Activated CD8-positive, alpha-beta T cell treated with anti-CD3 and anti-CD28 coated beads for 36 hours (primary cell): ENCODE measurements around the gene SIAE. TPM values are rescaled to one million over a fixed set of nuclear protein-coding genes. Genes with fewer than 3 reads are reported as not detected.

Source experiments
- ATAC-seq: fragments of 200-7000 bp; cut with Tn5 transposase; one replicate; pipeline ENCODE4 v1.10.0; 2021; ENCODE audit warnings: mild to moderate bottlenecking, moderate library complexity
- CTCF ChIA-PET: fragments of 350-600 bp; sonication (Branson Sonifier 250); formaldehyde crosslinking; loops from one replicate; lab custom pipeline; 2021; ENCODE audit warnings: antibody characterized with exemption; lab: Charles Lee
- POLR2A ChIA-PET: fragments of 350-600 bp; sonication (Branson Sonifier 250); formaldehyde crosslinking; loops from one replicate; lab custom pipeline; 2021; ENCODE audit warnings: antibody characterized with exemption; lab: Charles Lee
- DNase-seq: peaks from one replicate; pipeline ENCODE4 v3.0.0-alpha.2; 2020
- H3K27ac Mint-ChIP-seq: one replicate; pipeline ENCODE4 v1.8.0; 2021; ENCODE audit warnings: mild to moderate bottlenecking, mixed read lengths
- H3K27me3 Mint-ChIP-seq: one replicate; pipeline ENCODE4 v1.8.0; 2021; ENCODE audit warnings: mixed read lengths
- H3K36me3 Mint-ChIP-seq: one replicate; pipeline ENCODE4 v1.8.0; 2021; ENCODE audit warnings: low read depth, mixed read lengths
- H3K4me1 Mint-ChIP-seq: one replicate; pipeline ENCODE4 v1.8.0; 2021; ENCODE audit warnings: low read depth, mixed read lengths
- H3K4me3 Mint-ChIP-seq: one replicate; pipeline ENCODE4 v1.8.0; 2021; ENCODE audit warnings: mild to moderate bottlenecking, moderate library complexity, mixed read lengths
- H3K9me3 Mint-ChIP-seq: one replicate; pipeline ENCODE4 v1.8.0; 2021; ENCODE audit warnings: mixed read lengths
- intact Hi-C: fragments of 100-400 bp; cut with micrococcal nuclease; formaldehyde crosslinking; loops from one replicate; pipeline ENCODE4 v1.10.0; 2022
- total RNA-seq, 2 experiments: library from RNA; stranded (reverse); gene quantifications; one replicate each; pipeline ENCODE4 v1.2.3, GENCODE V29; 2021
- TF ChIP-seq, protein P1 (sequence below): fragments of 200-600 bp; IDR thresholded peaks from one replicate; pipeline ENCODE4 v1.8.0; 2022; ENCODE audit warnings: antibody characterized with exemption, mild to moderate bottlenecking

The SIAE gene
- total RNA-seq, 2 experiments from 2014 or later, result 5.0 to 6.2 TPM

DNA sequence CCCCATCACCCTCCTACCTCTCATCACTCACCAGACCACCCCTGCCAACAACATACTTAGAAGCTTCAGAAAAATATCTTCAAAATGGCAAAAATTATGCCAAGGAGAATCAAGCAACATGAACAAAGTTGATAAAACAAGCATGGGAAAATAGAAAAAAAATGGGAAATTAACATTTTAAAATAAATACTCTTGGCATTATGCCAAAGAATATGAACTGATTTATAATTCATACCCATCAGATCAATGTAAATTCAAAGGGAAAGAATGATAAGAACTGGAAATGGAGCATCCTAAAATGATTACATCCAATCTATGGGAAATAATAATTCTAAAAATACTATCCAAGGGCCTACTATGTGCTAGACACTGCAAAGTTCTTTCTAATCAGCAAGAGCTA is 12.0 kb downstream of the SIAE start:
- Mint-ChIP-seq H3K4me3 (no peak overlapping the region), H3K36me3 (peaks cover 4% of the 10 kb centered on the region), H3K27me3 (no peaks in the 10 kb centered on the region), H3K27ac (no peak overlapping the region), H3K9me3 (no peaks in the 10 kb centered on the region), H3K4me1 (no peaks in the 10 kb centered on the region)
- ChIA-PET CTCF (interaction anchor here (0.9 to 2.3 kb wide), 3 partner anchors 132 to 177 kb away, joined by 3 to 7 read pairs (median 4); no protein-coding TSS in a partner anchor), POLR2A (no interaction called here)
- intact Hi-C loops, result no loop called here
- TF ChIP-seq, protein P1, sequence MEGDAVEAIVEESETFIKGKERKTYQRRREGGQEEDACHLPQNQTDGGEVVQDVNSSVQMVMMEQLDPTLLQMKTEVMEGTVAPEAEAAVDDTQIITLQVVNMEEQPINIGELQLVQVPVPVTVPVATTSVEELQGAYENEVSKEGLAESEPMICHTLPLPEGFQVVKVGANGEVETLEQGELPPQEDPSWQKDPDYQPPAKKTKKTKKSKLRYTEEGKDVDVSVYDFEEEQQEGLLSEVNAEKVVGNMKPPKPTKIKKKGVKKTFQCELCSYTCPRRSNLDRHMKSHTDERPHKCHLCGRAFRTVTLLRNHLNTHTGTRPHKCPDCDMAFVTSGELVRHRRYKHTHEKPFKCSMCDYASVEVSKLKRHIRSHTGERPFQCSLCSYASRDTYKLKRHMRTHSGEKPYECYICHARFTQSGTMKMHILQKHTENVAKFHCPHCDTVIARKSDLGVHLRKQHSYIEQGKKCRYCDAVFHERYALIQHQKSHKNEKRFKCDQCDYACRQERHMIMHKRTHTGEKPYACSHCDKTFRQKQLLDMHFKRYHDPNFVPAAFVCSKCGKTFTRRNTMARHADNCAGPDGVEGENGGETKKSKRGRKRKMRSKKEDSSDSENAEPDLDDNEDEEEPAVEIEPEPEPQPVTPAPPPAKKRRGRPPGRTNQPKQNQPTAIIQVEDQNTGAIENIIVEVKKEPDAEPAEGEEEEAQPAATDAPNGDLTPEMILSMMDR, result no peak
- ATAC-seq, result no peak
- no peak for DNase-seq

DNA sequence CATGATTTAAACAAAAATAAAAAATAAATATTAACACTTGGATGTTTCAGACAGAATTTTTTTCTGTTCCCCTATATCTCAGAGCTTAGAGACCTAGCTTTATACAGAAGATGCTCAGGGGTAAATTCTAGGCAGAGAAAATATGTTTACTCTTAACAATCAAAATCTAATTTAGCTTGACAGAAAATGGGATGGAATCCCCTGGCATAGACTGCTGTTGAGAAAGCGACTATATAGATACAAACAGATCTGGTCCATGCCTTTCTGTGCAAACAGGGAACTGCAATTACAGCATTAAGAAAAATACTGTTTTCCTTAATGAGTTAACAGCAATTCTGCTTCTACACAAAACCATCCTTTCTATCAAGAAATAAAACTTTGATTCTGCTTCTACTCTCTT is 14.6 kb downstream of the SIAE start:
- H3K27me3 Mint-ChIP-seq, result no peaks in the 10 kb centered on the region
- H3K36me3 Mint-ChIP-seq, result peaks cover 2% of the 10 kb centered on the region
- DNase-seq, result no peak
- no peak overlapping the region for H3K4me3 Mint-ChIP-seq
- ATAC-seq, result no peak
- no peak overlapping the region for H3K27ac Mint-ChIP-seq
- no peaks in the 10 kb centered on the region for H3K4me1 Mint-ChIP-seq
- CTCF ChIA-PET, result interaction anchor here (0.6 to 1.9 kb wide), 4 partner anchors 10 to 207 kb away, joined by 3 to 6 read pairs (median 4); no protein-coding TSS in a partner anchor
- H3K9me3 Mint-ChIP-seq, result no peaks in the 10 kb centered on the region
- POLR2A ChIA-PET, result no interaction called here
- TF ChIP-seq, protein P1, result no peak
- intact Hi-C loops, result no loop called here

DNA sequence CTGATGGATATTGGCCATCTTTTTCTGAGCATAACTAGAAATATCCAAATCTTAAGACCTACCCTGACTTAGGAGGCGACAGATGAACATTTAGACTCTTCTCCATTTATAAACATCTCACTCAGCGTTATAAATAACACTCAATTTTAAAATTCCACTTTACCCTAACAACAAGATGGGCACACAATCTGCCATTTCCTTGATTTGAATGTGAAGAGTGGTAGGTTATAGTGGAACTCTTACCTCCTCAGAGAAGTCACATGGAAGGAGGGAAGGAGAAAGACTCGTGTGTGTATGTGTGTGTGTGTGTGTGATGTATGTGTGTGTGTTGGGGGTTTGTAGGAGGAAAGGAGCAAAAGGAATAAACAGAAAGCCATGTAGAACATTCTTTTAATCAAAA is 15.0 kb downstream of the SIAE start:
- Mint-ChIP-seq H3K9me3 (no peaks in the 10 kb centered on the region), H3K4me1 (no peaks in the 10 kb centered on the region), H3K27me3 (no peaks in the 10 kb centered on the region), H3K4me3 (no peak overlapping the region), H3K27ac (no peak overlapping the region), H3K36me3 (peaks cover 3% of the 10 kb centered on the region)
- ATAC-seq (no peak), DNase-seq (no peak)
- TF ChIP-seq, protein P1, result no peak
- intact Hi-C loops, result no loop called here
- CTCF ChIA-PET, result interaction anchor here (0.6 to 1.9 kb wide), 3 partner anchors 11 to 208 kb away, joined by 3 to 6 read pairs (median 4); no protein-coding TSS in a partner anchor
- POLR2A ChIA-PET, result no interaction called here

DNA sequence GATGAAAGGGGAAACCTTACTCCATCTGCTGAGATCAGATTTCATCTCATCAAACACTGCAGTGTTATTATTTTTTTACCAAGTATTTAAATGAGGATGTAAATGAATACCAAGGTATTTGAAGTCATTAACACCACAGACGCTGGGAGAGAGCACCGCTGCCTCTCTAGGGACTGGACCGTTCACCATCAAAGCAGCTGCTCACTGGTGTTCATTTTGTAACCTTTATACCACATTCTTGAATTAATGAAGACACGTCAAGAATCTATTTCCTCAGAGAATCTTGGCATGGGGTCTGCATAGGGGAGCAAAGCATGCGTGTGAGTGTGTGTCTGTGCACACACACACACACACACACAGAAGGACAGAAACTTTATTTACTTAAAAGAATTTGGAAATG is 15.6 kb downstream of the SIAE start:
- CTCF ChIA-PET, result no interaction called here
- no peaks in the 10 kb centered on the region for H3K9me3 Mint-ChIP-seq
- ATAC-seq (no peak), DNase-seq (no peak)
- peaks cover 7% of the 10 kb centered on the region for H3K36me3 Mint-ChIP-seq
- no peak overlapping the region for H3K4me3 Mint-ChIP-seq
- TF ChIP-seq, protein P1, result no peak
- intact Hi-C loops, result no loop called here
- POLR2A ChIA-PET, result no interaction called here
- no peaks in the 10 kb centered on the region for H3K4me1 Mint-ChIP-seq
- H3K27ac Mint-ChIP-seq, result no peak overlapping the region
- H3K27me3 Mint-ChIP-seq, result no peaks in the 10 kb centered on the region

DNA sequence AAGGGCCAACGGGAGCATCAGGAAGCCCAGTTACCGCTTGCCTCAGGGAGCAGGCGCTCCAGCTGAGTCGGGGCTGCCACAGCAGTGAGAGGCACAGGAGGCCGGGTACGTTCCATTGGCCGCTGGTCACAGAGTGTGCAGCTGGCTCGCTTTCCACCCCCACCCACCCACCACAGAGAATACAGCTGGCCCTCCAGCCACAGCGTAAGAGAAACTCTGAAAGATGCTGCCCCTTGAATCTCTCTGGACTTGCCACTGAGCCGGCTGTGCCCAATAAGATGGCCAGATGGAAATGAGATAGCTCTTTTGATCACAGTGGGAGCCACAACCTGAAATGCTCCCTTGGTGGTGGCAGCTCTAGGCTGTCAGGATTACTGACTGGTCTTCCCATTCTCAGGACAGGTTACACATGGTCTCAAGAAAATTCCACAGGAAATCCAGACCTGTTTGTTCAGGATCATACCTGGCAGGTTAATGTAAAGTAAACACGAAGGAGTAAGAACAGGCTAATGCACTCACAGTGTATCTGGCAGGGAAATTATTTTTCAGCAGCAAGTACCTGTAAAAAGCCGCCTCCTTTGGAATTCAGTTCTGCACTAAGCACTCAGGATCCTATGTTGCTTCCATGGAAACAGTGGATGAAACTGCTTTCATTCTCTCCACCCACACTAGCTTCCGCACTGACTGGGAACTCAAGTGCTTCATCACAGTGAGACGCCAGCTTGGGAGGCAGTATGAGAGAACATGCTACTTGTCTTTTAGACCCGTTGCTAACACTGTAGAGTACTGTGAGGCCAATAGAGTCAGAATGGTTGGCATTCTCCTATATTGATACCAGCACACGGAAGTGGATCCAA is 16.5 kb downstream of the SIAE start:
- H3K27me3 Mint-ChIP-seq, result no peaks in the 10 kb centered on the region
- H3K4me3 Mint-ChIP-seq, result no peak overlapping the region
- H3K36me3 Mint-ChIP-seq, result peaks cover 9% of the 10 kb centered on the region
- POLR2A ChIA-PET, result no interaction called here
- no peak for DNase-seq
- H3K4me1 Mint-ChIP-seq, result no peaks in the 10 kb centered on the region
- intact Hi-C loops, result no loop called here
- CTCF ChIA-PET, result interaction anchor here (0.6 kb wide), 1 partner anchor 13 kb away, joined by 3 read pairs; no protein-coding TSS in a partner anchor
- no peaks in the 10 kb centered on the region for H3K9me3 Mint-ChIP-seq
- TF ChIP-seq, protein P1, result no peak
- no peak for ATAC-seq
- no peak overlapping the region for H3K27ac Mint-ChIP-seq
